K562 (cell line): ENCODE results near the gene FOXRED2. TPM values are rescaled to one million over a fixed set of nuclear protein-coding genes. Genes with fewer than 3 reads are reported as not detected.

ENCODE experiments used
- CBX5 ChIP-seq: IDR thresholded peaks from 2 replicates; pipeline ENCODE4 v1.6.1; 2014; ENCODE audit warnings: low read depth, borderline replicate concordance
- ELF4 ChIP-seq: fragments of 450-650 bp; formaldehyde crosslinking; IDR thresholded peaks from 2 replicates; pipeline ENCODE4 v1.4.0; 2022; ENCODE audit warnings: missing genetic modification characterization
- FOXJ2 ChIP-seq: fragments of 200-800 bp; sonication (Bioruptor generic); IDR thresholded peaks from 2 replicates; pipeline ENCODE4 v1.6.1; 2016; ENCODE audit warnings: missing genetic modification characterization, missing compliant biosample characterization
- GTF2E2 ChIP-seq: fragments of 200-800 bp; sonication (Bioruptor generic); IDR thresholded peaks from 2 replicates; pipeline ENCODE4 v1.6.1; 2016; ENCODE audit warnings: missing genetic modification characterization, missing compliant biosample characterization
- HCFC1 ChIP-seq: IDR thresholded peaks from 2 replicates; pipeline ENCODE4 v1.6.1; 2012; ENCODE audit warnings: low read depth, low read length, improper control_type of control experiment
- HLTF ChIP-seq: fragments of 450-650 bp; IDR thresholded peaks from 2 replicates; pipeline ENCODE4 v1.6.1; 2016
- KDM5B ChIP-seq: fragments of 200-600 bp; sonication (generic); IDR thresholded peaks from 2 replicates; pipeline ENCODE4 v1.6.1; 2012; ENCODE audit warnings: low read depth, mild to moderate bottlenecking, moderate library complexity, low read length, control low read depth, inconsistent platforms; ENCODE audit not compliant: insufficient replicate concordance
- NCOA1 ChIP-seq: fragments of 450-650 bp; IDR thresholded peaks from 2 replicates; pipeline ENCODE4 v1.6.1; 2016; ENCODE audit warnings: low read depth
- PRMT5 ChIP-seq: sonication (generic); formaldehyde crosslinking; IDR thresholded peaks from 2 replicates; pipeline ENCODE4 v1.5.0; 2020; ENCODE audit warnings: missing genetic modification reagents
- PTBP1 ChIP-seq: fragments of 200-400 bp; formaldehyde crosslinking; IDR thresholded peaks from 2 replicates; pipeline ENCODE4 v1.6.1; 2017; ENCODE audit warnings: low read depth, low read length
- RBM17 ChIP-seq: fragments of 200-400 bp; formaldehyde crosslinking; IDR thresholded peaks from 2 replicates; pipeline ENCODE4 v1.6.1; 2017; ENCODE audit warnings: low read depth, mild to moderate bottlenecking, low read length, borderline replicate concordance
- SREBF2 ChIP-seq: sonication (generic); formaldehyde crosslinking; IDR thresholded peaks from 2 replicates; pipeline ENCODE4 v1.4.0; 2020; ENCODE audit warnings: mild to moderate bottlenecking, missing genetic modification reagents
- TAF1 ChIP-seq: IDR thresholded peaks from 2 replicates; pipeline ENCODE4 v1.6.1; 2011; ENCODE audit warnings: mild to moderate bottlenecking, low read length, moderate library complexity; ENCODE audit not compliant: insufficient read depth, control insufficient read depth, severe bottlenecking; ENCODE audit errors: extremely low read depth
- ZNF347 ChIP-seq: fragments of 450-650 bp; formaldehyde crosslinking; IDR thresholded peaks from 2 replicates; pipeline ENCODE4 v1.4.0; 2020; ENCODE audit warnings: low read depth, mild to moderate bottlenecking, moderate library complexity
- polyA plus RNA-seq, 8 experiments: library from polyadenylated mRNA; depleted of rRNA in 4 of 8; stranded (reverse) in 5 of 8; unstranded in 3 of 8; fragments of >200 nt; fragmentation: Nextera tagmentation in 2 of 8; fragmentation: Illumina TruSeq in 1 of 8; extraction: Ambion mirVana in 2 of 8; extraction: Trizol in 1 of 8; gene quantifications; 2 replicates each; pipeline versions ENCODE4 v1.2.1 to v1.2.3, GENCODE V29; 2011 to 2014; ENCODE audit warnings: inconsistent platforms in 1 of 8, missing spikeins in 1 of 8
- total RNA-seq, 7 experiments: library from RNA; depleted of rRNA in 6 of 7; stranded (reverse); fragments of >200 nt in 6 of 7; fragmentation: Illumina TruSeq in 2 of 7; extraction: Trizol in 2 of 7; gene quantifications; 2 replicates each; pipeline versions ENCODE4 v1.2.1 to v1.2.3, GENCODE V29; 2011 to 2021; ENCODE audit warnings: low replicate concordance in 1 of 7
- TF ChIP-seq, protein P1 (sequence below): fragments of 450-650 bp; IDR thresholded peaks from 2 replicates; pipeline ENCODE4 v1.6.1; 2017; ENCODE audit warnings: mild to moderate bottlenecking, moderate library complexity
- TF ChIP-seq, protein P2 (sequence below): fragments of 250-450 bp; sonication (Bioruptor Pico); IDR thresholded peaks from 2 replicates; pipeline ENCODE4 v1.4.0; 2020
- TF ChIP-seq, protein P3 (sequence below): fragments of 450-650 bp; formaldehyde crosslinking; IDR thresholded peaks from 2 replicates; pipeline ENCODE4 v1.4.0; 2020; ENCODE audit warnings: mild to moderate bottlenecking, moderate library complexity
- TF ChIP-seq, protein P4 (sequence below): sonication (generic); formaldehyde crosslinking; IDR thresholded peaks from 2 replicates; pipeline ENCODE4 v1.8.1; 2023; ENCODE audit warnings: mild to moderate bottlenecking, missing genetic modification reagents
- TF ChIP-seq, protein P5 (sequence below): IDR thresholded peaks from 2 replicates; pipeline ENCODE4 v1.6.1; 2016; ENCODE audit warnings: missing genetic modification characterization, missing compliant biosample characterization

The FOXRED2 gene
- total and polyA plus RNA-seq, 9 of the 15 experiments (the other 6 are each of a cell fraction or from before 2014, with no cell fraction given) = 2.8 to 48.4 (median 7.8) TPM

DNA sequence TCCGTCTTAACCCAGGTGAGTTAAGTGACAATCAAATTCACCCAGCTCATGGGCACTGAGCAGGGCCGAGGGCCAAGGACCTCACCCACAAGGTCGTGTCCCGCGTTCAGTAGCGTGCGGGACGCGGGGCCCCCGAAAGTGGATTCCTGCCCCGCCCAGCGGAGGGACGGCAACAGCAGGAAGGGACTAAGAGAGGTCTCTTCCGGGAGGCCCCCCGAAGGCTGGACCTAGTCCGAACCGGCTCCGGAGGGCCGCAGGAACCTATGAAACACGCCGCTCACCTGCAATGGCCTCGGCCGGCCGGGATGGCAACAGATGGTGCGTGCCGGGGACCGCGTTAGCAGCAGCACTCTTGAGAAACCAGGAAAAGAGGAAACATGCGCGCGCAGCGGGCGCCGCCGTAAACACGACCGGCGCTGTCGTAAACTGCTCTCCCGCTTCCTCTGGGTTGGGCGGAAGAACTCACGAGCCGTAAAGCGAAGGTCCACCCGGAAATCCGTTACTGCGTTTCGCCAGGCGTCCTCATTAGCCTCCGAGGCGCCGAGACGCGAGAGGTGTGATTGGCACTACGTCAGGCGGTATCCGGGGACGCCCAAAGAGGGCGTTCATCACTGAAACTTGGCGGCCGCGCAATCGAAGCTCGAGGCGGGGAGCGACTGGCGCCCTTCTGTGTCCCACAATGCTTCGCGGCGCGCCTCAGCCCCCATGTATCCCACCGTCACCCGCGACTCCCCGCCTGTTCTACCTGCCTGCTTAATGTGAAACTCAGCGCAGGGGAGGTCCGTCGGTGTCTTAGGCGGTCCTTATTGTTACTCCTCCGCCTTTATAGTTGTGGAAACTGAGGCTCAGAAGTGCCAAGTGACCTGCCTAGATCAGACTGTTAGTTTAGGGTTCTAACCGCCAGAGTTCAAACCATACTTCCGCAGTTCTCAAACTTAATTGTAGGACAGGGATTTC is 22.2 kb upstream of the FOXRED2 start, which contains the start of gene EIF3D (continued):
- TF ChIP-seq, protein P1, sequence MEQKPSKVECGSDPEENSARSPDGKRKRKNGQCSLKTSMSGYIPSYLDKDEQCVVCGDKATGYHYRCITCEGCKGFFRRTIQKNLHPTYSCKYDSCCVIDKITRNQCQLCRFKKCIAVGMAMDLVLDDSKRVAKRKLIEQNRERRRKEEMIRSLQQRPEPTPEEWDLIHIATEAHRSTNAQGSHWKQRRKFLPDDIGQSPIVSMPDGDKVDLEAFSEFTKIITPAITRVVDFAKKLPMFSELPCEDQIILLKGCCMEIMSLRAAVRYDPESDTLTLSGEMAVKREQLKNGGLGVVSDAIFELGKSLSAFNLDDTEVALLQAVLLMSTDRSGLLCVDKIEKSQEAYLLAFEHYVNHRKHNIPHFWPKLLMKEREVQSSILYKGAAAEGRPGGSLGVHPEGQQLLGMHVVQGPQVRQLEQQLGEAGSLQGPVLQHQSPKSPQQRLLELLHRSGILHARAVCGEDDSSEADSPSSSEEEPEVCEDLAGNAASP = no peak
- TF ChIP-seq PRMT5 (CRISPR knock-in tag) = no peak
- TF ChIP-seq SREBF2 (CRISPR knock-in tag) = no peak
- TF ChIP-seq, protein P2, sequence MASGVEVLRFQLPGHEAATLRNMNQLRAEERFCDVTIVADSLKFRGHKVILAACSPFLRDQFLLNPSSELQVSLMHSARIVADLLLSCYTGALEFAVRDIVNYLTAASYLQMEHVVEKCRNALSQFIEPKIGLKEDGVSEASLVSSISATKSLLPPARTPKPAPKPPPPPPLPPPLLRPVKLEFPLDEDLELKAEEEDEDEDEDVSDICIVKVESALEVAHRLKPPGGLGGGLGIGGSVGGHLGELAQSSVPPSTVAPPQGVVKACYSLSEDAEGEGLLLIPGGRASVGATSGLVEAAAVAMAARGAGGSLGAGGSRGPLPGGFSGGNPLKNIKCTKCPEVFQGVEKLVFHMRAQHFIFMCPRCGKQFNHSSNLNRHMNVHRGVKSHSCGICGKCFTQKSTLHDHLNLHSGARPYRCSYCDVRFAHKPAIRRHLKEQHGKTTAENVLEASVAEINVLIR = 0 out of 2 replicates have a peak, but pooled peaks have one; percentile 26
- TF ChIP-seq HLTF = 0 out of 2 replicates have a peak, but pooled peaks have one; percentile 20
- TF ChIP-seq ELF4 (CRISPR knock-in tag) = no peak
- TF ChIP-seq KDM5B = peak; percentile 85
- TF ChIP-seq, protein P3, sequence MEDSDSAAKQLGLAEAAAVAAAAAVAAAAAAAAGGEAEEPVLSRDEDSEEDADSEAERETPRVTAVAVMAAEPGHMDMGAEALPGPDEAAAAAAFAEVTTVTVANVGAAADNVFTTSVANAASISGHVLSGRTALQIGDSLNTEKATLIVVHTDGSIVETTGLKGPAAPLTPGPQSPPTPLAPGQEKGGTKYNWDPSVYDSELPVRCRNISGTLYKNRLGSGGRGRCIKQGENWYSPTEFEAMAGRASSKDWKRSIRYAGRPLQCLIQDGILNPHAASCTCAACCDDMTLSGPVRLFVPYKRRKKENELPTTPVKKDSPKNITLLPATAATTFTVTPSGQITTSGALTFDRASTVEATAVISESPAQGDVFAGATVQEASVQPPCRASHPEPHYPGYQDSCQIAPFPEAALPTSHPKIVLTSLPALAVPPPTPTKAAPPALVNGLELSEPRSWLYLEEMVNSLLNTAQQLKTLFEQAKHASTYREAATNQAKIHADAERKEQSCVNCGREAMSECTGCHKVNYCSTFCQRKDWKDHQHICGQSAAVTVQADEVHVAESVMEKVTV = no peak
- TF ChIP-seq FOXJ2 (tag) = no peak
- TF ChIP-seq CBX5 = no peak
- TF ChIP-seq PTBP1 = no peak
- no peak for TF ChIP-seq RBM17
- TF ChIP-seq NCOA1 = peak; percentile 49; the same call in 1 of the 2 replicates
- TF ChIP-seq, protein P4, sequence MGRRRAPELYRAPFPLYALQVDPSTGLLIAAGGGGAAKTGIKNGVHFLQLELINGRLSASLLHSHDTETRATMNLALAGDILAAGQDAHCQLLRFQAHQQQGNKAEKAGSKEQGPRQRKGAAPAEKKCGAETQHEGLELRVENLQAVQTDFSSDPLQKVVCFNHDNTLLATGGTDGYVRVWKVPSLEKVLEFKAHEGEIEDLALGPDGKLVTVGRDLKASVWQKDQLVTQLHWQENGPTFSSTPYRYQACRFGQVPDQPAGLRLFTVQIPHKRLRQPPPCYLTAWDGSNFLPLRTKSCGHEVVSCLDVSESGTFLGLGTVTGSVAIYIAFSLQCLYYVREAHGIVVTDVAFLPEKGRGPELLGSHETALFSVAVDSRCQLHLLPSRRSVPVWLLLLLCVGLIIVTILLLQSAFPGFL (CRISPR knock-in tag) = no peak
- TF ChIP-seq HCFC1 = peak; percentile 88
- TF ChIP-seq ZNF347 (CRISPR knock-in tag) = no peak
- peak; percentile 90 for TF ChIP-seq TAF1
- peak; percentile 91 for TF ChIP-seq GTF2E2 (tag)
- TF ChIP-seq, protein P5, sequence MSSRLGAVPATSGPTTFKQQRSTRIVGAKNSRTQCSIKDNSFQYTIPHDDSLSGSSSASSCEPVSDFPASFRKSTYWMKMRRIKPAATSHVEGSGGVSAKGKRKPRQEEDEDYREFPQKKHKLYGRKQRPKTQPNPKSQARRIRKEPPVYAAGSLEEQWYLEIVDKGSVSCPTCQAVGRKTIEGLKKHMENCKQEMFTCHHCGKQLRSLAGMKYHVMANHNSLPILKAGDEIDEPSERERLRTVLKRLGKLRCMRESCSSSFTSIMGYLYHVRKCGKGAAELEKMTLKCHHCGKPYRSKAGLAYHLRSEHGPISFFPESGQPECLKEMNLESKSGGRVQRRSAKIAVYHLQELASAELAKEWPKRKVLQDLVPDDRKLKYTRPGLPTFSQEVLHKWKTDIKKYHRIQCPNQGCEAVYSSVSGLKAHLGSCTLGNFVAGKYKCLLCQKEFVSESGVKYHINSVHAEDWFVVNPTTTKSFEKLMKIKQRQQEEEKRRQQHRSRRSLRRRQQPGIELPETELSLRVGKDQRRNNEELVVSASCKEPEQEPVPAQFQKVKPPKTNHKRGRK = no peak
